Natural killer cell (primary cell): ENCODE results near the gene RAB9B. TPM values are rescaled to one million over a fixed set of nuclear protein-coding genes. Genes with fewer than 3 reads are reported as not detected.
"Not testable (repeated sequence)": the region's sequence is repeated elsewhere in the genome, so short reads cannot be mapped to it uniquely, and the experiment has no call there.

ENCODE experiments used
- ATAC-seq, 3 donors: fragments of 150-1000 bp in 2 of 3; fragments of 200-7000 bp in 1 of 3; cut with Tn5 transposase; 1 replicate in 1 of 3; 2 replicates in 2 of 3; pipeline ENCODE4 v1.10.0; 2021; ENCODE audit warnings: mild to moderate bottlenecking in 2 of 3, moderate library complexity in 2 of 3
- DNase-seq, 2 donors: peaks; one replicate each; pipeline versions ENCODE4 v3.0.0 to v3.0.0-alpha.2; 2013 to 2021; ENCODE audit warnings: mixed read lengths in 1 of 2
- H3K27ac ChIP-seq: one replicate; pipeline ENCODE4 v1.5.1; 2013; ENCODE audit warnings: mild to moderate bottlenecking, low read length
- H3K27me3 ChIP-seq: one replicate; pipeline ENCODE4 v1.6.1; 2013; ENCODE audit warnings: low read length; ENCODE audit not compliant: control insufficient read depth, insufficient read depth
- H3K36me3 ChIP-seq: one replicate; pipeline ENCODE4 v1.6.1; 2013; ENCODE audit warnings: low read length; ENCODE audit not compliant: control insufficient read depth, insufficient read depth
- H3K4me1 ChIP-seq: one replicate; pipeline ENCODE4 v1.6.1; 2013; ENCODE audit warnings: low read length; ENCODE audit not compliant: control insufficient read depth, insufficient read depth
- H3K4me3 ChIP-seq: one replicate; pipeline ENCODE4 v1.5.1; 2013; ENCODE audit warnings: low read length
- H3K9me3 ChIP-seq: one replicate; pipeline ENCODE4 v1.6.1; 2013; ENCODE audit warnings: low read length; ENCODE audit not compliant: control insufficient read depth, insufficient read depth
- H3K27ac Mint-ChIP-seq, 2 donors: one replicate each; pipeline ENCODE4 v1.8.0; 2022; ENCODE audit warnings: mild to moderate bottlenecking in 2 of 2, mixed read lengths in 2 of 2, moderate library complexity in 1 of 2
- H3K27me3 Mint-ChIP-seq, 2 donors: one replicate each; pipeline ENCODE4 v1.8.0; 2022; ENCODE audit warnings: low read depth in 2 of 2, mixed read lengths in 2 of 2
- H3K36me3 Mint-ChIP-seq: one replicate; pipeline ENCODE4 v1.8.0; 2022; ENCODE audit warnings: mixed read lengths
- H3K4me1 Mint-ChIP-seq, 2 donors: one replicate each; pipeline ENCODE4 v1.8.0; 2022; ENCODE audit warnings: mixed read lengths in 2 of 2
- H3K4me3 Mint-ChIP-seq: one replicate; pipeline ENCODE4 v1.8.0; 2022; ENCODE audit warnings: mild to moderate bottlenecking, moderate library complexity, mixed read lengths
- H3K9me3 Mint-ChIP-seq, 2 donors: one replicate each; pipeline ENCODE4 v1.8.0; 2022; ENCODE audit warnings: mixed read lengths in 2 of 2
- CTCF ChIP-seq: fragments of 200-600 bp; IDR thresholded peaks from one replicate; pipeline ENCODE4 v1.8.0; 2022; ENCODE audit warnings: antibody characterized with exemption
- WGBS: methylation state at CpG from one replicate; pipeline ENCODE4 v1.1.7; 2013; ENCODE audit warnings: missing lambda C conversion rate; ENCODE audit not compliant: insufficient coverage; 5-methylcytosine and 5-hydroxymethylcytosine counted together
- intact Hi-C: fragments of 100-400 bp; cut with micrococcal nuclease; formaldehyde crosslinking; loops from one replicate; pipeline ENCODE4 v1.14.2; 2022
- total RNA-seq, 4 donors: library from RNA; stranded (reverse); fragments of 120-200 nt in 1 of 4; gene quantifications; one replicate each; pipeline versions ENCODE4 v1.2.3 to v1.2.4, GENCODE V29; 2013 to 2022

RAB9B gene
- total RNA-seq, 3 donors from 2014 or later (not counting 1 experiment from before 2014, with no cell fraction given), result 0.45 to 0.64 (median 0.50) TPM

DNA sequence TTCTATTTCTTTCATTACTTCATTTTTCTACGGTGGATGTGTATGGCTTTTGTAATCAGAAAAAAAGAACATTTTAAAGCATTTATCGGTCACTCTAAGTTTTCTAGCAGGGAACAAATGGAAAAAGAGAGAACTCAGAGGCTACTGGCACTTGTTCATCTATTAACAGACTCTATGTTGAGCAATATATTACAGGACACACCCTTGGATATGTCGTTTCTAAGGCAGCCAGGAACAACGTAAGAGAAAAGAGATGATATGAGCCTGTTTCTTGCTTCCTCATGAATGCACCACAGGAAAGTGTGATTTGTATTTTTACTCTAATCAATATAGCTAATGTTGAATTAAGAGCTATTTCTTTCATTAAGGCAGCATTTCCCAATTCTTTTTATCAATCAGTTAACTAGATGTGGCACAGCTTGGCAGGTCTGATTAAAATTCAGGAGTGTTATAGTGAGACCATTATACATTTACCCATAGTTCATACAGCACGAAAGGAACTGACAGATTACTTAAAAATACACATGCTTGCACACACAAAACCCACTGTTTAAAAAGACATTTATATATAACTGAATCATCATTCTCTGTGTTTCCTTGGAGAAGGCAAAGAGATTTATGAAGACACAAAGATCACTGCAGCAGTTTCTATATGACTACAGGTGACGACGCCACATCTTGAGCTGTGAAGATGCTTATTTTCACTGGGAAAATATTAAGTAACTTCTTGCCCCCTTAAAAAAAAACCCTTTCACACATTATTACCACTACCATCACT, 13.0 kb downstream of the RAB9B start:
- H3K9me3 Mint-ChIP-seq, result no peaks in the 10 kb centered on the region
- intact Hi-C loops, result no loop called here
- H3K27me3 Mint-ChIP-seq, result peaks cover 4 to 13% of the 10 kb centered on the region in 2 donors
- H3K9me3 ChIP-seq, result no peaks in the 10 kb centered on the region
- H3K4me1 ChIP-seq, result no peaks in the 10 kb centered on the region
- no peak for TF ChIP-seq CTCF
- no peaks in the 10 kb centered on the region for H3K36me3 Mint-ChIP-seq
- no peaks in the 10 kb centered on the region for H3K4me1 Mint-ChIP-seq
- ATAC-seq (no peak), DNase-seq (no peak)
- no peak overlapping the region for H3K4me3 ChIP-seq
- no peak overlapping the region for H3K4me3 Mint-ChIP-seq
- no peak overlapping the region for H3K27ac ChIP-seq
- H3K27ac Mint-ChIP-seq, result no peak overlapping the region
- H3K36me3 ChIP-seq, result no peaks in the 10 kb centered on the region
- no peaks in the 10 kb centered on the region for H3K27me3 ChIP-seq
- 100% methylated on average over 1 of the region's 7 CpGs for WGBS

DNA sequence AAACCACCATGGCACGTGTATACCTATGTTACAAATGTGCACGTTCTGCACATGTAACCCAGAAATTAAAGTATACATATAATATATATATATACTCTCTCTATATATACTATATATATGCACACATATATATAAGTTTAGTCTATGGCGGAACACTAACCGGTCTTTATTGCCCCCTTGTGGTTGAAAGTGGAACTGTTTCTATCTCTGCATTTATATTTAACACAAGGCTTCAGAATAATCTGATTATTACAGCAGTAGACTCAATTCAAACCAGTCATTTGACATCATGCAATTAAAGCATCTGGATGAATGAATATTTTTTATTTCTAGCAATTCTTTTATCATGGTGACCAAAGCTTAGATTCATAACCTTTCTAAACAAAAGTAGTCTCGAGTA, 14.6 kb downstream of the RAB9B start:
- Mint-ChIP-seq H3K9me3 (no peaks in the 10 kb centered on the region), H3K27me3 (peaks cover 4 to 19% of the 10 kb centered on the region in 2 donors), H3K4me1 (no peaks in the 10 kb centered on the region), H3K27ac (no peak overlapping the region), H3K36me3 (no peaks in the 10 kb centered on the region), H3K4me3 (no peak overlapping the region)
- Histone ChIP-seq H3K4me3 (no peak overlapping the region), H3K9me3 (no peaks in the 10 kb centered on the region), H3K27ac (no peak overlapping the region), H3K4me1 (no peaks in the 10 kb centered on the region), H3K36me3 (no peaks in the 10 kb centered on the region), H3K27me3 (no peaks in the 10 kb centered on the region)
- WGBS, result no CpG with 5 or more reads among the region's 5 CpGs
- intact Hi-C loops, result loop anchor here (1.0 kb wide), 2 partner anchors 128 to 284 kb away; no protein-coding TSS in a partner anchor
- DNase-seq (peak in 1 of 2 donors; percentile 74), ATAC-seq (peak in 2 of 3 donors; percentile 64 to 79)
- peak; percentile 71 for TF ChIP-seq CTCF

- not testable (repeated sequence) for H3K27ac Mint-ChIP-seq, H3K36me3 Mint-ChIP-seq, H3K4me1 Mint-ChIP-seq, ATAC-seq, H3K27me3 ChIP-seq, DNase-seq, H3K27ac ChIP-seq, H3K4me1 ChIP-seq, H3K4me3 ChIP-seq, H3K4me3 Mint-ChIP-seq, H3K36me3 ChIP-seq, H3K9me3 Mint-ChIP-seq, H3K9me3 ChIP-seq
- intact Hi-C loops, result loop anchor here (1.0 kb wide), 2 partner anchors 128 to 284 kb away; no protein-coding TSS in a partner anchor
- WGBS, result 49% methylated on average over 4 of the region's 5 CpGs
- H3K27me3 Mint-ChIP-seq, result peaks cover 4 to 19% of the 10 kb centered on the region in 2 donors
Observed at GRCh38 chrX:103817101-103817500, 15.0 kb downstream of the RAB9B start.

- Mint-ChIP-seq H3K36me3 (no peaks in the 10 kb centered on the region), H3K27ac (no peak overlapping the region), H3K27me3 (peaks cover 4 to 29% of the 10 kb centered on the region in 2 donors), H3K4me1 (no peaks in the 10 kb centered on the region), H3K4me3 (no peak overlapping the region), H3K9me3 (no peaks in the 10 kb centered on the region)
- H3K36me3 ChIP-seq, result no peaks in the 10 kb centered on the region
- H3K4me3 ChIP-seq, result no peak overlapping the region
- TF ChIP-seq CTCF, result no peak
- no peaks in the 10 kb centered on the region for H3K27me3 ChIP-seq
- no peak for DNase-seq
- intact Hi-C loops, result no loop called here
- no peaks in the 10 kb centered on the region for H3K4me1 ChIP-seq
- 100% methylated on average over 1 of the region's 3 CpGs for WGBS
- ATAC-seq, result no peak
- no peaks in the 10 kb centered on the region for H3K9me3 ChIP-seq
- no peak overlapping the region for H3K27ac ChIP-seq
Observed at GRCh38 chrX:103811858-103812257, 20.2 kb downstream of the RAB9B start.
